ENCODE results near the gene ZCWPW1. TPM values are rescaled to one million over a fixed set of nuclear protein-coding genes. Genes with fewer than 3 reads are reported as not detected.

Gene ZCWPW1
- total and polyA plus RNA-seq, 2 experiments from 2014 or later, result 0.59 to 2.7 TPM

DNA sequence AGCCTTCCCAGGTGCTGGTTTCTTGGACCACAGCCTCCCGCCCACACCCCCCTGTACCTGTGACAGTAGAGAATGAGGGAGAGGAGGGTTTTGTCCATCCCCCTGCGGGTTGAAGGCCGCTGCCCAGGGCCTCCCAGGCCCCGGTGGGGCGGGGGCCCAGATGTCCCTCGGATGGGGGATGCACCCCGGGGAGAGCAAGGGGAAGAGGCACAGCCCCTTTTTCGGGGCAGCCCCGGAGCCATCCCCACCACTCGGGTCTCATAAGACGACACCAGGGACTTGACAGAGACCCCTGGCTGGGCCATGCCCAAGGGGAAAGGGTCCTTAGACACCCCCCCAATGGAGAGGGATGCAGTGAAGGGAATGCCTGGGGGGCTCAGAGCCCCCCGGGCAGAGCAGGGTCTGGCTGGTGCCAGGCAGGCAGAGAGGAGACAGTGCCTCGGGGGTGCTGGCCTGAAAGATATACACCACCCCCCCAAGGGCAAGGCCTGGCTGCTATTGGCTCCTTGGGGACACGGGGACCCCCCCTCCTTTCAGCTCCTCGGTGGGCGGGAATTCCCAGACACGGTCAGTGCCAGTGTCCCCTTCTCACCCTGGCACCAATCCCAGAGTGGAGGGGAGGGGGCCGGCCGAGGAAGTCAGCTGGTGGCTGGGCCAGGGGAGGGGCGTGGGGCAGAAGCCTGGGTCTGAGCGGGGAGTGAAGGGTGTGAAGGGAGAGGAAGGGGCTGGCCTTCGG lies 39.3 kb upstream of the ZCWPW1 start:
- Histone ChIP-seq H3K79me2 (replicated peaks; ENCODE audit: insufficient read depth) (no peaks in the 10 kb centered on the region), H2AFZ (no peak overlapping the region), H3K4me1 (ENCODE audit: insufficient read depth) (peaks cover under 1% of the 10 kb centered on the region; the same call in 1 of the 2 replicates), H3K4me3 (no peak overlapping the region), H3K36me3 (ENCODE audit: insufficient read depth) (no peaks in the 10 kb centered on the region; the same call in 1 of the 2 replicates), H3K27me3 (ENCODE audit: insufficient read depth) (no peaks in the 10 kb centered on the region), H3F3A (replicated peaks; ENCODE audit: low read depth) (no peaks in the 10 kb centered on the region), H3K27ac (ENCODE audit: low read depth) (no peak overlapping the region), H3K4me2 (no peak overlapping the region), H3K9me2 (ENCODE audit: insufficient read depth) (no peaks in the 10 kb centered on the region), H4K20me1 (replicated peaks; ENCODE audit: insufficient read depth) (no peaks in the 10 kb centered on the region; the same call in 1 of the 2 replicates)
- Mint-ChIP-seq H3K4me1 (peaks cover 10% of the 10 kb centered on the region), H3K9me3 (no peaks in the 10 kb centered on the region), H3K27ac (no peak overlapping the region), H3K36me3 (ENCODE audit: low read depth) (no peaks in the 10 kb centered on the region), H3K27me3 (ENCODE audit: insufficient read depth, low read depth, poor library complexity) (peaks cover 8% of the 10 kb centered on the region), H3K4me3 (no peak overlapping the region)
- TF ChIP-seq EZH2phosphoT487 (IDR thresholded peaks at IDR 0.05; ENCODE audit: unreplicated experiment) (no peak), ZNF114 (CRISPR knock-in tag; IDR thresholded peaks at IDR 0.05) (no peak), STAT1 (IDR thresholded peaks at IDR 0.05; ENCODE audit: unreplicated experiment) (no peak), ZNF331 (CRISPR knock-in tag; IDR thresholded peaks at IDR 0.05; ENCODE audit: low read depth) (no peak), POLR2AphosphoS5 (IDR thresholded peaks at IDR 0.05; ENCODE audit: low read depth) (no peak), JUNB (IDR thresholded peaks at IDR 0.05; ENCODE audit: unreplicated experiment) (no peak), EZH2 (IDR thresholded peaks at IDR 0.05; ENCODE audit: low read depth, unreplicated experiment) (no peak), NANOG (IDR thresholded peaks at IDR 0.05; ENCODE audit: borderline replicate concordance) (no peak), CREB1 (CRISPR knock-in tag; IDR thresholded peaks at IDR 0.05; ENCODE audit: low read depth) (no peak)
- TF ChIP-seq, protein P1, sequence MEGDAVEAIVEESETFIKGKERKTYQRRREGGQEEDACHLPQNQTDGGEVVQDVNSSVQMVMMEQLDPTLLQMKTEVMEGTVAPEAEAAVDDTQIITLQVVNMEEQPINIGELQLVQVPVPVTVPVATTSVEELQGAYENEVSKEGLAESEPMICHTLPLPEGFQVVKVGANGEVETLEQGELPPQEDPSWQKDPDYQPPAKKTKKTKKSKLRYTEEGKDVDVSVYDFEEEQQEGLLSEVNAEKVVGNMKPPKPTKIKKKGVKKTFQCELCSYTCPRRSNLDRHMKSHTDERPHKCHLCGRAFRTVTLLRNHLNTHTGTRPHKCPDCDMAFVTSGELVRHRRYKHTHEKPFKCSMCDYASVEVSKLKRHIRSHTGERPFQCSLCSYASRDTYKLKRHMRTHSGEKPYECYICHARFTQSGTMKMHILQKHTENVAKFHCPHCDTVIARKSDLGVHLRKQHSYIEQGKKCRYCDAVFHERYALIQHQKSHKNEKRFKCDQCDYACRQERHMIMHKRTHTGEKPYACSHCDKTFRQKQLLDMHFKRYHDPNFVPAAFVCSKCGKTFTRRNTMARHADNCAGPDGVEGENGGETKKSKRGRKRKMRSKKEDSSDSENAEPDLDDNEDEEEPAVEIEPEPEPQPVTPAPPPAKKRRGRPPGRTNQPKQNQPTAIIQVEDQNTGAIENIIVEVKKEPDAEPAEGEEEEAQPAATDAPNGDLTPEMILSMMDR (conservative IDR thresholded peaks at IDR 0.05; ENCODE audit: low read depth in 2 of 2), result no peak
- TF ChIP-seq, protein P2, sequence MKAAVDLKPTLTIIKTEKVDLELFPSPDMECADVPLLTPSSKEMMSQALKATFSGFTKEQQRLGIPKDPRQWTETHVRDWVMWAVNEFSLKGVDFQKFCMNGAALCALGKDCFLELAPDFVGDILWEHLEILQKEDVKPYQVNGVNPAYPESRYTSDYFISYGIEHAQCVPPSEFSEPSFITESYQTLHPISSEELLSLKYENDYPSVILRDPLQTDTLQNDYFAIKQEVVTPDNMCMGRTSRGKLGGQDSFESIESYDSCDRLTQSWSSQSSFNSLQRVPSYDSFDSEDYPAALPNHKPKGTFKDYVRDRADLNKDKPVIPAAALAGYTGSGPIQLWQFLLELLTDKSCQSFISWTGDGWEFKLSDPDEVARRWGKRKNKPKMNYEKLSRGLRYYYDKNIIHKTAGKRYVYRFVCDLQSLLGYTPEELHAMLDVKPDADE (IDR thresholded peaks at IDR 0.05), result no peak
- TF ChIP-seq, protein P3, sequence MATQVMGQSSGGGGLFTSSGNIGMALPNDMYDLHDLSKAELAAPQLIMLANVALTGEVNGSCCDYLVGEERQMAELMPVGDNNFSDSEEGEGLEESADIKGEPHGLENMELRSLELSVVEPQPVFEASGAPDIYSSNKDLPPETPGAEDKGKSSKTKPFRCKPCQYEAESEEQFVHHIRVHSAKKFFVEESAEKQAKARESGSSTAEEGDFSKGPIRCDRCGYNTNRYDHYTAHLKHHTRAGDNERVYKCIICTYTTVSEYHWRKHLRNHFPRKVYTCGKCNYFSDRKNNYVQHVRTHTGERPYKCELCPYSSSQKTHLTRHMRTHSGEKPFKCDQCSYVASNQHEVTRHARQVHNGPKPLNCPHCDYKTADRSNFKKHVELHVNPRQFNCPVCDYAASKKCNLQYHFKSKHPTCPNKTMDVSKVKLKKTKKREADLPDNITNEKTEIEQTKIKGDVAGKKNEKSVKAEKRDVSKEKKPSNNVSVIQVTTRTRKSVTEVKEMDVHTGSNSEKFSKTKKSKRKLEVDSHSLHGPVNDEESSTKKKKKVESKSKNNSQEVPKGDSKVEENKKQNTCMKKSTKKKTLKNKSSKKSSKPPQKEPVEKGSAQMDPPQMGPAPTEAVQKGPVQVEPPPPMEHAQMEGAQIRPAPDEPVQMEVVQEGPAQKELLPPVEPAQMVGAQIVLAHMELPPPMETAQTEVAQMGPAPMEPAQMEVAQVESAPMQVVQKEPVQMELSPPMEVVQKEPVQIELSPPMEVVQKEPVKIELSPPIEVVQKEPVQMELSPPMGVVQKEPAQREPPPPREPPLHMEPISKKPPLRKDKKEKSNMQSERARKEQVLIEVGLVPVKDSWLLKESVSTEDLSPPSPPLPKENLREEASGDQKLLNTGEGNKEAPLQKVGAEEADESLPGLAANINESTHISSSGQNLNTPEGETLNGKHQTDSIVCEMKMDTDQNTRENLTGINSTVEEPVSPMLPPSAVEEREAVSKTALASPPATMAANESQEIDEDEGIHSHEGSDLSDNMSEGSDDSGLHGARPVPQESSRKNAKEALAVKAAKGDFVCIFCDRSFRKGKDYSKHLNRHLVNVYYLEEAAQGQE (IDR thresholded peaks at IDR 0.05; ENCODE audit: unreplicated experiment), result no peak
- TF ChIP-seq, protein P4, sequence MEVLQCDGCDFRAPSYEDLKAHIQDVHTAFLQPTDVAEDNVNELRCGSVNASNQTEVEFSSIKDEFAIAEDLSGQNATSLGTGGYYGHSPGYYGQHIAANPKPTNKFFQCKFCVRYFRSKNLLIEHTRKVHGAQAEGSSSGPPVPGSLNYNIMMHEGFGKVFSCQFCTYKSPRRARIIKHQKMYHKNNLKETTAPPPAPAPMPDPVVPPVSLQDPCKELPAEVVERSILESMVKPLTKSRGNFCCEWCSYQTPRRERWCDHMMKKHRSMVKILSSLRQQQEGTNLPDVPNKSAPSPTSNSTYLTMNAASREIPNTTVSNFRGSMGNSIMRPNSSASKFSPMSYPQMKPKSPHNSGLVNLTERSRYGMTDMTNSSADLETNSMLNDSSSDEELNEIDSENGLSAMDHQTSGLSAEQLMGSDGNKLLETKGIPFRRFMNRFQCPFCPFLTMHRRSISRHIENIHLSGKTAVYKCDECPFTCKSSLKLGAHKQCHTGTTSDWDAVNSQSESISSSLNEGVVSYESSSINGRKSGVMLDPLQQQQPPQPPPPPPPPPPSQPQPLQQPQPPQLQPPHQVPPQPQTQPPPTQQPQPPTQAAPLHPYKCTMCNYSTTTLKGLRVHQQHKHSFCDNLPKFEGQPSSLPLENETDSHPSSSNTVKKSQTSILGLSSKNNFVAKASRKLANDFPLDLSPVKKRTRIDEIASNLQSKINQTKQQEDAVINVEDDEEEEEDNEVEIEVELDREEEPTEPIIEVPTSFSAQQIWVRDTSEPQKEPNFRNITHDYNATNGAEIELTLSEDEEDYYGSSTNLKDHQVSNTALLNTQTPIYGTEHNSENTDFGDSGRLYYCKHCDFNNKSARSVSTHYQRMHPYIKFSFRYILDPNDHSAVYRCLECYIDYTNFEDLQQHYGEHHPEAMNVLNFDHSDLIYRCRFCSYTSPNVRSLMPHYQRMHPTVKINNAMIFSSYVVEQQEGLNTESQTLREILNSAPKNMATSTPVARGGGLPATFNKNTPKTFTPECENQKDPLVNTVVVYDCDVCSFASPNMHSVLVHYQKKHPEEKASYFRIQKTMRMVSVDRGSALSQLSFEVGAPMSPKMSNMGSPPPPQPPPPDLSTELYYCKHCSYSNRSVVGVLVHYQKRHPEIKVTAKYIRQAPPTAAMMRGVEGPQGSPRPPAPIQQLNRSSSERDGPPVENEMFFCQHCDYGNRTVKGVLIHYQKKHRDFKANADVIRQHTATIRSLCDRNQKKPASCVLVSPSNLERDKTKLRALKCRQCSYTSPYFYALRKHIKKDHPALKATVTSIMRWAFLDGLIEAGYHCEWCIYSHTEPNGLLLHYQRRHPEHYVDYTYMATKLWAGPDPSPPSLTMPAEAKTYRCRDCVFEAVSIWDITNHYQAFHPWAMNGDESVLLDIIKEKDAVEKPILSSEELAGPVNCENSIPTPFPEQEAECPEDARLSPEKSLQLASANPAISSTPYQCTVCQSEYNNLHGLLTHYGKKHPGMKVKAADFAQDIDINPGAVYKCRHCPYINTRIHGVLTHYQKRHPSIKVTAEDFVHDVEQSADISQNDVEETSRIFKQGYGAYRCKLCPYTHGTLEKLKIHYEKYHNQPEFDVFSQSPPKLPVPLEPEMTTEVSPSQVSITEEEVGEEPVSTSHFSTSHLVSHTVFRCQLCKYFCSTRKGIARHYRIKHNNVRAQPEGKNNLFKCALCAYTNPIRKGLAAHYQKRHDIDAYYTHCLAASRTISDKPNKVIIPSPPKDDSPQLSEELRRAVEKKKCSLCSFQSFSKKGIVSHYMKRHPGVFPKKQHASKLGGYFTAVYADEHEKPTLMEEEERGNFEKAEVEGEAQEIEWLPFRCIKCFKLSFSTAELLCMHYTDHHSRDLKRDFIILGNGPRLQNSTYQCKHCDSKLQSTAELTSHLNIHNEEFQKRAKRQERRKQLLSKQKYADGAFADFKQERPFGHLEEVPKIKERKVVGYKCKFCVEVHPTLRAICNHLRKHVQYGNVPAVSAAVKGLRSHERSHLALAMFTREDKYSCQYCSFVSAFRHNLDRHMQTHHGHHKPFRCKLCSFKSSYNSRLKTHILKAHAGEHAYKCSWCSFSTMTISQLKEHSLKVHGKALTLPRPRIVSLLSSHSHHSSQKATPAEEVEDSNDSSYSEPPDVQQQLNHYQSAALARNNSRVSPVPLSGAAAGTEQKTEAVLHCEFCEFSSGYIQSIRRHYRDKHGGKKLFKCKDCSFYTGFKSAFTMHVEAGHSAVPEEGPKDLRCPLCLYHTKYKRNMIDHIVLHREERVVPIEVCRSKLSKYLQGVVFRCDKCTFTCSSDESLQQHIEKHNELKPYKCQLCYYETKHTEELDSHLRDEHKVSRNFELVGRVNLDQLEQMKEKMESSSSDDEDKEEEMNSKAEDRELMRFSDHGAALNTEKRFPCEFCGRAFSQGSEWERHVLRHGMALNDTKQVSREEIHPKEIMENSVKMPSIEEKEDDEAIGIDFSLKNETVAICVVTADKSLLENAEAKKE (CRISPR knock-in tag; IDR thresholded peaks at IDR 0.05), result no peak
- DNase-seq (ENCODE audit: low spot score) (no peak), ATAC-seq (no peak)

All from GM23338 (cell line).